NCI-H82 treated with DMSO at 0.1 percent for 48 hours (cell line): ENCODE measurements around the gene STAT4.
"Not testable (repeated sequence)": the region's sequence is repeated elsewhere in the genome, so short reads cannot be mapped to it uniquely, and the experiment has no call there.

Experiments
- DNase-seq: peaks from one replicate; lab custom pipeline; 2025; ENCODE audit not compliant: unreplicated experiment; lab: John Stamatoyannopoulos, UW

The STAT4 gene

GRCh38 chr2:190999949-191000665 lies 150.7 kb downstream of the STAT4 start:
- DNase-seq: no peak

- DNase-seq: no peak
These were observed 151.7 kb downstream of the STAT4 start for GRCh38 chr2:190999058-190999457.

GRCh38 chr2:190997526-190998113 lies 153.2 kb downstream of the STAT4 start:
- no peak for DNase-seq

GRCh38 chr2:190996947-190997346 lies 153.8 kb downstream of the STAT4 start:
- DNase-seq: no peak

- DNase-seq: no peak
These were observed 154.4 kb downstream of the STAT4 start for GRCh38 chr2:190996338-190996946.

GRCh38 chr2:190995315-190995714 lies 155.5 kb downstream of the STAT4 start:
- DNase-seq: not testable (repeated sequence)

GRCh38 chr2:190994148-190994547 lies 156.6 kb downstream of the STAT4 start:
- no peak for DNase-seq

- no peak for DNase-seq
These were observed 157.5 kb downstream of the STAT4 start for GRCh38 chr2:190993292-190993643.

- no peak for DNase-seq
These were observed 160.7 kb downstream of the STAT4 start for GRCh38 chr2:190990132-190990531.

GRCh38 chr2:190988910-190989309 lies 161.9 kb downstream of the STAT4 start:
- no peak for DNase-seq

- DNase-seq: no peak
These were observed 162.9 kb downstream of the STAT4 start for GRCh38 chr2:190987938-190988337.

GRCh38 chr2:190987116-190987515 lies 163.7 kb downstream of the STAT4 start:
- no peak for DNase-seq

- no peak for DNase-seq
These were observed 164.4 kb downstream of the STAT4 start for GRCh38 chr2:190986221-190986953.

GRCh38 chr2:190984595-190984994 lies 166.2 kb downstream of the STAT4 start:
- no peak for DNase-seq

- DNase-seq: no peak
These were observed 168.3 kb downstream of the STAT4 start for GRCh38 chr2:190982262-190983034.

- DNase-seq: no peak
These were observed 169.1 kb downstream of the STAT4 start for GRCh38 chr2:190981733-190982132.

- no peak for DNase-seq
These were observed 169.5 kb downstream of the STAT4 start for GRCh38 chr2:190981333-190981732.

GRCh38 chr2:190980630-190981209 lies 170.1 kb downstream of the STAT4 start:
- DNase-seq: no peak

GRCh38 chr2:190979906-190980629 lies 170.7 kb downstream of the STAT4 start:
- no peak for DNase-seq
